ENCODE measurements around the gene OLFM3. TPM values are rescaled to one million over a fixed set of nuclear protein-coding genes. Genes with fewer than 3 reads are reported as not detected.

OLFM3 gene
- total and polyA plus RNA-seq, 9 donors: 0.33 TPM; not detected in 8

- 6 to 13% (median 7%) methylated on average over 2 of the region's 2 CpGs for whole genome bisulfite sequencing, 3 donors
- H3K4me3 ChIP-seq: no peak overlapping the region
- intact Hi-C loops (cut with DNase I): no loop called here
- no peaks in the 10 kb centered on the region for H3K4me1 ChIP-seq (ENCODE audit: insufficient read depth)
- no peaks in the 10 kb centered on the region for H3K27me3 ChIP-seq
- no peaks in the 10 kb centered on the region for H3K9me3 ChIP-seq
- no peaks in the 10 kb centered on the region for H3K36me3 ChIP-seq
- DNase-seq: no peak
- no peak for TF ChIP-seq EP300 (IDR thresholded peaks at IDR 0.05)
- TF ChIP-seq POLR2A (IDR thresholded peaks at IDR 0.05): no peak
- no peak for TF ChIP-seq CTCF (IDR thresholded peaks at IDR 0.05)
- H3K27ac ChIP-seq: no peak overlapping the region
These were observed 15.8 kb downstream of the OLFM3 start for GRCh38 chr1:101980974-101981373.

GRCh38 chr1:101977266-101977665 is 19.5 kb downstream of the OLFM3 start:
- H3K9me3 ChIP-seq: no peaks in the 10 kb centered on the region
- H3K4me1 ChIP-seq (ENCODE audit: insufficient read depth): no peaks in the 10 kb centered on the region
- 90 to 93% (median 91%) methylated on average over 3 of the region's 3 CpGs for WGBS, 3 donors
- intact Hi-C loops (cut with DNase I): no loop called here
- TF ChIP-seq EP300 (IDR thresholded peaks at IDR 0.05) (no peak), POLR2A (IDR thresholded peaks at IDR 0.05) (no peak), CTCF (IDR thresholded peaks at IDR 0.05) (no peak)
- DNase-seq: no peak
- no peak overlapping the region for H3K4me3 ChIP-seq
- no peaks in the 10 kb centered on the region for H3K36me3 ChIP-seq
- no peak overlapping the region for H3K27ac ChIP-seq
- no peaks in the 10 kb centered on the region for H3K27me3 ChIP-seq

- WGBS, 3 donors: 74 to 84% (median 83%) methylated on average over 3 of the region's 3 CpGs
- Histone ChIP-seq H3K27ac (no peak overlapping the region), H3K9me3 (no peaks in the 10 kb centered on the region), H3K4me1 (ENCODE audit: insufficient read depth) (no peaks in the 10 kb centered on the region), H3K27me3 (no peaks in the 10 kb centered on the region), H3K4me3 (no peak overlapping the region), H3K36me3 (no peaks in the 10 kb centered on the region)
- no peak for DNase-seq
- TF ChIP-seq EP300 (IDR thresholded peaks at IDR 0.05) (no peak), CTCF (IDR thresholded peaks at IDR 0.05) (no peak), POLR2A (IDR thresholded peaks at IDR 0.05) (no peak)
- intact Hi-C loops (cut with DNase I): no loop called here
These were observed 20.6 kb downstream of the OLFM3 start for GRCh38 chr1:101976161-101976560.

GRCh38 chr1:101975371-101975770 is 21.4 kb downstream of the OLFM3 start:
- no peaks in the 10 kb centered on the region for H3K4me1 ChIP-seq (ENCODE audit: insufficient read depth)
- no peak for DNase-seq
- TF ChIP-seq EP300 (IDR thresholded peaks at IDR 0.05) (no peak), CTCF (IDR thresholded peaks at IDR 0.05) (no peak), POLR2A (IDR thresholded peaks at IDR 0.05) (no peak)
- intact Hi-C loops (cut with DNase I): no loop called here
- WGBS, 3 donors: 5 to 17% (median 5%) methylated on average over 3 of the region's 3 CpGs
- H3K27me3 ChIP-seq: no peaks in the 10 kb centered on the region
- H3K4me3 ChIP-seq: no peak overlapping the region
- no peak overlapping the region for H3K27ac ChIP-seq
- no peaks in the 10 kb centered on the region for H3K36me3 ChIP-seq
- H3K9me3 ChIP-seq: no peaks in the 10 kb centered on the region
